Panc1 (cell line): ENCODE measurements around the gene KHDC4. TPM values are rescaled to one million over a fixed set of nuclear protein-coding genes. Genes with fewer than 3 reads are reported as not detected.

Source experiments
- ATAC-seq: fragments of 200-7000 bp; cut with Tn5 transposase; 2 replicates; pipeline ENCODE4 v1.9.1; 2020; ENCODE audit warnings: mild to moderate bottlenecking, moderate library complexity
- BruUV-seq: library from RNA; stranded (reverse); fragments of 400-500 nt; replicated peaks from 2 replicates; lab custom pipeline; 2021; lab: Mats Ljungman, UMichigan
- CTCF ChIA-PET: fragments of 300-600 bp; sonication (Branson Sonifier 250); formaldehyde crosslinking; loops from one replicate; lab custom pipeline; 2022; ENCODE audit warnings: antibody characterized with exemption; lab: Charles Lee
- POLR2A ChIA-PET: fragments of 300-600 bp; sonication (Branson Sonifier 250); formaldehyde crosslinking; loops from one replicate; lab custom pipeline; 2022; ENCODE audit warnings: antibody characterized with exemption; lab: Charles Lee
- DNase-seq: peaks from one replicate; pipeline ENCODE4 v3.0.0-alpha.2; 2010; ENCODE audit warnings: low read depth, low spot score
- H3K27ac ChIP-seq: 2 replicates; pipeline ENCODE4 v1.5.1; 2011; ENCODE audit warnings: mild to moderate bottlenecking, low read length, inconsistent platforms
- H3K27me3 ChIP-seq: fragments of 200-500 bp; sonication (Bioruptor generic); 2 replicates; pipeline ENCODE4 v1.6.0; 2014; ENCODE audit warnings: low read length, inconsistent platforms; ENCODE audit not compliant: control insufficient read depth, insufficient read depth
- H3K36me3 ChIP-seq: fragments of 200-500 bp; sonication (Bioruptor generic); 2 replicates; pipeline ENCODE4 v1.5.1; 2014; ENCODE audit warnings: inconsistent platforms, mild to moderate bottlenecking, low read length, moderate library complexity; ENCODE audit not compliant: control insufficient read depth, insufficient read depth
- H3K4me1 ChIP-seq: 2 replicates; pipeline ENCODE4 v1.5.1; 2011; ENCODE audit warnings: inconsistent platforms, mild to moderate bottlenecking, low read length, moderate library complexity; ENCODE audit not compliant: control insufficient read depth, insufficient read depth
- H3K4me3 ChIP-seq, 2 experiments: 2 replicates each; pipeline ENCODE4 v1.5.1; 2011 to 2012; ENCODE audit warnings: low read depth in 2 of 2, low read length in 2 of 2, mild to moderate bottlenecking in 2 of 2, inconsistent platforms in 1 of 2, moderate library complexity in 1 of 2
- H3K9me3 ChIP-seq: fragments of 200-500 bp; sonication (Bioruptor generic); 2 replicates; pipeline ENCODE4 v1.5.1; 2014; ENCODE audit warnings: low read depth, mild to moderate bottlenecking, inconsistent platforms, low read length, moderate library complexity; ENCODE audit not compliant: control insufficient read depth, insufficient read depth
- CTCF ChIP-seq: fragments of 450-650 bp; IDR thresholded peaks from 2 replicates; pipeline ENCODE4 v1.5.1; 2017; ENCODE audit warnings: mild to moderate bottlenecking
- POLR2AphosphoS5 ChIP-seq: IDR thresholded peaks from 2 replicates; pipeline ENCODE4 v1.6.1; 2012; ENCODE audit warnings: mild to moderate bottlenecking, low read depth, low read length, moderate library complexity
- REST ChIP-seq, 2 experiments: IDR thresholded peaks; 2 replicates each; pipeline ENCODE4 v1.6.1; 2011 to 2012; ENCODE audit warnings: low read depth in 2 of 2, control low read depth in 1 of 2, low read length in 1 of 2, mild to moderate bottlenecking in 1 of 2, moderate library complexity in 1 of 2; ENCODE audit not compliant: insufficient read depth in 1 of 2
- SIN3A ChIP-seq: IDR thresholded peaks from 2 replicates; pipeline ENCODE4 v1.6.1; 2012; ENCODE audit warnings: low read depth, mild to moderate bottlenecking, low read length, moderate library complexity, borderline replicate concordance; ENCODE audit not compliant: insufficient read depth
- TCF7L2 ChIP-seq: IDR thresholded peaks from 2 replicates; pipeline ENCODE4 v1.6.1; 2011; ENCODE audit warnings: mild to moderate bottlenecking, low read depth, low read length, inconsistent platforms
- in situ Hi-C: cut with HindIII; loops from 2 replicates; pipeline ENCODE4 v1.10.0; 2016; ENCODE audit warnings: low sequenced_read_pairs, low pct_unique_long_range_greater_than_20kb
- intact Hi-C: fragments of 100-400 bp; cut with micrococcal nuclease; formaldehyde crosslinking; loops from one replicate; pipeline ENCODE4 v1.10.0; 2022; ENCODE audit not compliant: unreplicated experiment
- total RNA-seq: library from RNA; stranded (reverse); gene quantifications from one replicate; pipeline ENCODE4 v1.2.1, GENCODE V29; 2021; ENCODE audit not compliant: unreplicated experiment

The KHDC4 gene
- total RNA-seq, 1 experiment from 2014 or later, result 80.4 TPM

GRCh38 chr1:155918660-155919059 is 15.6 kb downstream of the KHDC4 start:
- H3K27me3 ChIP-seq, result no peaks in the 10 kb centered on the region
- no peak overlapping the region for H3K4me3 ChIP-seq
- TF ChIP-seq SIN3A (no peak), CTCF (no peak), POLR2AphosphoS5 (no peak; the same call in 1 of the 2 replicates), TCF7L2 (no peak), REST (IDR thresholded peaks at IDR 0.05; ENCODE audit: insufficient read depth in 1 of 2, low read depth in 2 of 2, low read length in 1 of 2) (no peak)
- H3K36me3 ChIP-seq, result peaks cover 61% of the 10 kb centered on the region
- H3K27ac ChIP-seq, result no peak overlapping the region
- no peaks in the 10 kb centered on the region for H3K9me3 ChIP-seq
- H3K4me1 ChIP-seq, result peaks cover 8% of the 10 kb centered on the region; the same call in 1 of the 2 replicates
- in situ Hi-C loops (no loop called here), intact Hi-C loops (no loop called here)
- no peak for ATAC-seq
- BruUV-seq, result no TSS peak
- no peak for DNase-seq
- ChIA-PET POLR2A (interaction anchor here (0.6 to 0.7 kb wide), 3 partner anchors 20 to 60 kb away, joined by 4 to 5 read pairs (median 4); no protein-coding TSS in a partner anchor), CTCF (interaction anchor here (0.6 kb wide), 1 partner anchor 26 kb away, joined by 3 read pairs; no protein-coding TSS in a partner anchor)

GRCh38 chr1:155913969-155914757 is 20.1 kb downstream of the KHDC4 start:
- peak overlapping the region; percentile 6; the same call in 1 of the 2 replicates for H3K27ac ChIP-seq
- in situ Hi-C loops (no loop called here), intact Hi-C loops (no loop called here)
- H3K4me1 ChIP-seq, result peaks cover 19% of the 10 kb centered on the region
- TF ChIP-seq CTCF (no peak), TCF7L2 (no peak), POLR2AphosphoS5 (no peak), SIN3A (no peak), REST (IDR thresholded peaks at IDR 0.05; ENCODE audit: insufficient read depth in 1 of 2, low read depth in 2 of 2, low read length in 1 of 2) (no peak)
- BruUV-seq, result TSS peak; percentile 23
- no peak for DNase-seq
- peaks cover 57% of the 10 kb centered on the region for H3K36me3 ChIP-seq
- ATAC-seq, result no peak
- CTCF ChIA-PET, result no interaction called here
- H3K4me3 ChIP-seq, result no peak overlapping the region
- H3K27me3 ChIP-seq, result no peaks in the 10 kb centered on the region
- no peaks in the 10 kb centered on the region for H3K9me3 ChIP-seq
- POLR2A ChIA-PET, result no interaction called here
